Parathyroid adenoma (tissue), 2 donors: Measurements from ENCODE around the gene TACC2.

Experiments used
- H2AFZ ChIP-seq: fragments of 300-600 bp; sonication (generic); one replicate; pipeline ENCODE4 v1.7.0; 2017; ENCODE audit warnings: antibody characterized with exemption, mild to moderate bottlenecking
- H3K27ac ChIP-seq: fragments of 300-600 bp; sonication (generic); one replicate; pipeline ENCODE4 v1.7.0; 2017
- H3K27me3 ChIP-seq: fragments of 300-600 bp; sonication (generic); one replicate; pipeline ENCODE4 v1.7.0; 2017; ENCODE audit warnings: low read length; ENCODE audit not compliant: control insufficient read depth, insufficient read depth
- H3K36me3 ChIP-seq: fragments of 300-600 bp; sonication (generic); one replicate; pipeline ENCODE4 v1.7.0; 2017; ENCODE audit warnings: low read length; ENCODE audit not compliant: control insufficient read depth, insufficient read depth
- H3K4me1 ChIP-seq: fragments of 300-600 bp; sonication (generic); one replicate; pipeline ENCODE4 v1.7.0; 2017; ENCODE audit warnings: control low read depth
- H3K4me2 ChIP-seq: fragments of 300-600 bp; sonication (generic); one replicate; pipeline ENCODE4 v1.7.0; 2017; ENCODE audit warnings: low read length
- H3K4me3 ChIP-seq: fragments of 300-600 bp; sonication (generic); one replicate; pipeline ENCODE4 v1.7.0; 2017; ENCODE audit warnings: low read depth, low read length
- H3K79me2 ChIP-seq: fragments of 300-600 bp; sonication (generic); one replicate; pipeline ENCODE4 v1.7.0; 2017; ENCODE audit warnings: control low read depth
- H3K9ac ChIP-seq: fragments of 300-600 bp; sonication (generic); one replicate; pipeline ENCODE4 v1.7.0; 2017; ENCODE audit warnings: mild to moderate bottlenecking
- H3K9me3 ChIP-seq: fragments of 300-600 bp; sonication (generic); one replicate; pipeline ENCODE4 v1.7.0; 2017; ENCODE audit warnings: low read length; ENCODE audit not compliant: control insufficient read depth
- TF ChIP-seq, protein P1 (sequence below): fragments of 300-600 bp; sonication (generic); IDR thresholded peaks from one replicate; pipeline ENCODE4 v1.7.0; 2017; ENCODE audit warnings: antibody characterized with exemption, mild to moderate bottlenecking
- donor health status: primary hyperparathyroidism.

Gene TACC2

DNA sequence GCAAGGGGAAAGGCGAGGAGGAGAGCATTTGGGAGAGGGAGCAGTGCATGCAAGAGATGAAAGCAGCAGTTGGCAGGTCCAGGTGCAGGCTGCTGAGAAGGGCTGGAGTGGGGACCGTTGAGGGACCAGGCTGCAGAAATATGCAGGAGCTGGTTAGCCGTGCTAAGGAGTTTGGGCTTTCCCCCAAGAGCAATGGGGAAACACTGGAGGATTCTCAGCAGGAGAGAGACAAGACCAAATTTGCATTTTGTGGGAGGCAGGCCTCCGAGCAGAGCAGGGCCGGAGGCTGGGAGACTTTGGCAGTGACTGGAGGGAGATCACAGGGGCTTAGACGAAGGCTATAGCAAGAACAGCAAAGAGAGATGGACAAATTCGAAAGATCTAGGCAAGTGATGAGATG, 293.9 kb downstream of the TACC2 start:
- Histone ChIP-seq H3K79me2 (no peaks in the 10 kb centered on the region), H3K4me3 (no peak overlapping the region), H3K36me3 (no peaks in the 10 kb centered on the region), H3K27me3 (no peaks in the 10 kb centered on the region), H3K4me1 (no peaks in the 10 kb centered on the region), H3K9me3 (no peaks in the 10 kb centered on the region), H2AFZ (no peak overlapping the region), H3K9ac (no peak overlapping the region), H3K27ac (no peak overlapping the region), H3K4me2 (no peak overlapping the region)
- TF ChIP-seq, protein P1, sequence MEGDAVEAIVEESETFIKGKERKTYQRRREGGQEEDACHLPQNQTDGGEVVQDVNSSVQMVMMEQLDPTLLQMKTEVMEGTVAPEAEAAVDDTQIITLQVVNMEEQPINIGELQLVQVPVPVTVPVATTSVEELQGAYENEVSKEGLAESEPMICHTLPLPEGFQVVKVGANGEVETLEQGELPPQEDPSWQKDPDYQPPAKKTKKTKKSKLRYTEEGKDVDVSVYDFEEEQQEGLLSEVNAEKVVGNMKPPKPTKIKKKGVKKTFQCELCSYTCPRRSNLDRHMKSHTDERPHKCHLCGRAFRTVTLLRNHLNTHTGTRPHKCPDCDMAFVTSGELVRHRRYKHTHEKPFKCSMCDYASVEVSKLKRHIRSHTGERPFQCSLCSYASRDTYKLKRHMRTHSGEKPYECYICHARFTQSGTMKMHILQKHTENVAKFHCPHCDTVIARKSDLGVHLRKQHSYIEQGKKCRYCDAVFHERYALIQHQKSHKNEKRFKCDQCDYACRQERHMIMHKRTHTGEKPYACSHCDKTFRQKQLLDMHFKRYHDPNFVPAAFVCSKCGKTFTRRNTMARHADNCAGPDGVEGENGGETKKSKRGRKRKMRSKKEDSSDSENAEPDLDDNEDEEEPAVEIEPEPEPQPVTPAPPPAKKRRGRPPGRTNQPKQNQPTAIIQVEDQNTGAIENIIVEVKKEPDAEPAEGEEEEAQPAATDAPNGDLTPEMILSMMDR = no peak

- TF ChIP-seq, protein P1 = no peak
- Histone ChIP-seq H3K27ac (no peak overlapping the region), H2AFZ (no peak overlapping the region), H3K79me2 (no peaks in the 10 kb centered on the region), H3K27me3 (no peaks in the 10 kb centered on the region), H3K36me3 (no peaks in the 10 kb centered on the region), H3K4me3 (no peak overlapping the region), H3K9ac (no peak overlapping the region), H3K4me2 (no peak overlapping the region), H3K9me3 (no peaks in the 10 kb centered on the region), H3K4me1 (no peaks in the 10 kb centered on the region)
Measured at GRCh38 chr10:122285506-122286444, 296.8 kb downstream of the TACC2 start.

DNA sequence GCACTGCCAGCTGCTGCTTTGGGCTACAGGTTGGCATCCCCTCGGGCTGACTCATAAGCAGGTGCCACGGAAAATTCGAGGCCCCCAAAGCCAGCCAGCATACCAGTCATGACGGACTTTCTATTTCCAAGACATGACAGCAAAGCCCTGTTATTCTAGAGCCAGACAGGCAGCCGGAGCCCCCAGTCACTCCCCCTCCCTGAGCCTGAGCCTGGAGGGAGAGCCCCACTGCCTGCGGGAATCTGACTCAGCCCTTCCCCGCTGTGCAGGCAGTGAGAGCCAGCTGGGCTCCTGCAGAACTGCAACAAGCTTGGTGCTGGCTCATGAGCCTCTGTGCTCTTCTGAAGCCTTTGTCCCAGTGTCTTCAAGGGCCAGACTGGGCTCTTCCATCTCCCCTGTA, 297.9 kb downstream of the TACC2 start:
- H3K36me3 ChIP-seq = no peaks in the 10 kb centered on the region
- TF ChIP-seq, protein P1 = no peak
- H3K27ac ChIP-seq = no peak overlapping the region
- no peak overlapping the region for H3K4me3 ChIP-seq
- H3K79me2 ChIP-seq = no peaks in the 10 kb centered on the region
- H3K9me3 ChIP-seq = no peaks in the 10 kb centered on the region
- H3K9ac ChIP-seq = no peak overlapping the region
- no peaks in the 10 kb centered on the region for H3K27me3 ChIP-seq
- no peaks in the 10 kb centered on the region for H3K4me1 ChIP-seq
- no peak overlapping the region for H2AFZ ChIP-seq
- H3K4me2 ChIP-seq = no peak overlapping the region

GRCh38 chr10:122287570-122287969, 298.6 kb downstream of the TACC2 start:
- Histone ChIP-seq H3K4me1 (no peaks in the 10 kb centered on the region), H3K4me2 (no peak overlapping the region), H3K36me3 (no peaks in the 10 kb centered on the region), H3K27me3 (no peaks in the 10 kb centered on the region), H3K9me3 (no peaks in the 10 kb centered on the region), H3K27ac (no peak overlapping the region), H2AFZ (no peak overlapping the region), H3K79me2 (no peaks in the 10 kb centered on the region), H3K9ac (no peak overlapping the region), H3K4me3 (no peak overlapping the region)
- TF ChIP-seq, protein P1 = no peak

GRCh38 chr10:122288262-122288661, 299.3 kb downstream of the TACC2 start:
- Histone ChIP-seq H3K4me3 (no peak overlapping the region), H3K27me3 (no peaks in the 10 kb centered on the region), H2AFZ (no peak overlapping the region), H3K27ac (no peak overlapping the region), H3K79me2 (no peaks in the 10 kb centered on the region), H3K4me1 (no peaks in the 10 kb centered on the region), H3K4me2 (no peak overlapping the region), H3K9me3 (no peaks in the 10 kb centered on the region), H3K9ac (no peak overlapping the region), H3K36me3 (no peaks in the 10 kb centered on the region)
- TF ChIP-seq, protein P1 = no peak
